Measurements from ENCODE around the gene MXD1. TPM values are rescaled to one million over a fixed set of nuclear protein-coding genes. Genes with fewer than 3 reads are reported as not detected.
A peak's percentile ranks its signal among the peaks of the same experiment; 100 is the strongest.

Gene MXD1
- total RNA-seq, 1 experiment from 2014 or later, result 1.5 TPM

- TF ChIP-seq ATF6 (CRISPR knock-in tag; IDR thresholded peaks at IDR 0.05) (no peak), ESRRA (CRISPR knock-in tag; IDR thresholded peaks at IDR 0.05; ENCODE audit: borderline replicate concordance) (no peak)
Measured at GRCh38 chr2:69935011-69935410, 20.1 kb downstream of the MXD1 start (continued).

- peaks cover 2% of the 10 kb centered on the region; the same call in 1 of the 2 replicates for H3K36me3 Mint-ChIP-seq
- TF ChIP-seq ELF4 (CRISPR knock-in tag; IDR thresholded peaks at IDR 0.05; ENCODE audit: low read depth), result no peak
- no peak for TF ChIP-seq ATF1 (CRISPR knock-in tag; IDR thresholded peaks at IDR 0.05)
- no peak for TF ChIP-seq MLX (CRISPR knock-in tag; IDR thresholded peaks at IDR 0.05)
- no peak for TF ChIP-seq GABPB1 (CRISPR knock-in tag; IDR thresholded peaks at IDR 0.05)
- TF ChIP-seq FOXK1 (CRISPR knock-in tag; IDR thresholded peaks at IDR 0.05), result no peak
- TF ChIP-seq SMAD4 (CRISPR knock-in tag; IDR thresholded peaks at IDR 0.05), result no peak
- TF ChIP-seq OVOL2 (CRISPR knock-in tag; IDR thresholded peaks at IDR 0.05; ENCODE audit: borderline replicate concordance), result no peak
- no peak for TF ChIP-seq ZNF263 (CRISPR knock-in tag; IDR thresholded peaks at IDR 0.05; ENCODE audit: low read depth)
- TF ChIP-seq MXD4 (CRISPR knock-in tag; IDR thresholded peaks at IDR 0.05; ENCODE audit: borderline replicate concordance), result no peak
- H3K27me3 Mint-ChIP-seq (ENCODE audit: low read depth), result no peaks in the 10 kb centered on the region
- ChIA-PET CTCF (interaction anchor here (0.8 to 1.1 kb wide), 3 partner anchors 120 to 134 kb away, joined by 3 to 4 read pairs (median 3); no protein-coding TSS in a partner anchor), POLR2A (interaction anchor here (0.6 to 1.2 kb wide), 2 partner anchors 22 to 133 kb away, joined by 4 to 8 read pairs; partner anchors contain the start of gene MXD1)
- no peaks in the 10 kb centered on the region for H3K9me3 Mint-ChIP-seq
- no peak overlapping the region for H3K27ac Mint-ChIP-seq
- ATAC-seq (peak; percentile 55), DNase-seq (ENCODE audit: low spot score) (no peak)
- H3K4me1 Mint-ChIP-seq, result peaks cover 28% of the 10 kb centered on the region
- no peak overlapping the region for H3K4me3 Mint-ChIP-seq
Measured at GRCh38 chr2:69936906-69937305, 22.0 kb downstream of the MXD1 start.

GRCh38 chr2:69937968-69938367 lies 23.1 kb downstream of the MXD1 start:
- ChIA-PET POLR2A (no interaction called here), CTCF (no interaction called here)
- no peak overlapping the region for H3K4me3 Mint-ChIP-seq
- H3K27ac Mint-ChIP-seq, result peak overlapping the region; percentile 81
- TF ChIP-seq FOXP4 (CRISPR knock-in tag; IDR thresholded peaks at IDR 0.05) (no peak), NR3C1 (CRISPR knock-in tag; conservative IDR thresholded peaks at IDR 0.05; ENCODE audit: low read depth) (no peak), ETV6 (CRISPR knock-in tag; IDR thresholded peaks at IDR 0.05) (no peak), ZNF232 (CRISPR knock-in tag; IDR thresholded peaks at IDR 0.05) (no peak), SMAD4 (CRISPR knock-in tag; IDR thresholded peaks at IDR 0.05) (no peak), ZNF671 (CRISPR knock-in tag; IDR thresholded peaks at IDR 0.05) (no peak), STAT6 (CRISPR knock-in tag; conservative IDR thresholded peaks at IDR 0.05; ENCODE audit: low read depth) (no peak), ZNF263 (CRISPR knock-in tag; IDR thresholded peaks at IDR 0.05; ENCODE audit: low read depth) (no peak)
- peaks cover 2% of the 10 kb centered on the region; the same call in 1 of the 2 replicates for H3K36me3 Mint-ChIP-seq
- no peaks in the 10 kb centered on the region for H3K9me3 Mint-ChIP-seq
- no peaks in the 10 kb centered on the region for H3K27me3 Mint-ChIP-seq (ENCODE audit: low read depth)
- ATAC-seq, result no peak
- no peak for DNase-seq (ENCODE audit: low spot score)
- peaks cover 28% of the 10 kb centered on the region for H3K4me1 Mint-ChIP-seq

All from WTC11 (cell line).